Myocyte (in vitro differentiated cells): ENCODE results near the gene LIMK2. TPM values are rescaled to one million over a fixed set of nuclear protein-coding genes. Genes with fewer than 3 reads are reported as not detected.
A peak's percentile ranks its signal among the peaks of the same experiment; 100 is the strongest.
"Not testable (repeated sequence)": the region's sequence is repeated elsewhere in the genome, so short reads cannot be mapped to it uniquely, and the experiment has no call there.

ENCODE experiments used
- DNase-seq: peaks from one replicate; pipeline ENCODE4 v3.0.0-alpha.2; 2012; ENCODE audit warnings: low read depth
- total RNA-seq: library from RNA; depleted of rRNA; stranded (reverse); fragments of >200 nt; gene quantifications from 2 replicates; pipeline ENCODE4 v1.2.3, GENCODE V29; 2014

LIMK2 gene
- total RNA-seq, 1 donor from 2014 or later = 67.3 TPM

- no peak for DNase-seq
Observed at GRCh38 chr22:31288496-31289240, 76.6 kb downstream of the LIMK2 start.

- no peak for DNase-seq
Observed at GRCh38 chr22:31289344-31289743, 77.2 kb downstream of the LIMK2 start.

DNA sequence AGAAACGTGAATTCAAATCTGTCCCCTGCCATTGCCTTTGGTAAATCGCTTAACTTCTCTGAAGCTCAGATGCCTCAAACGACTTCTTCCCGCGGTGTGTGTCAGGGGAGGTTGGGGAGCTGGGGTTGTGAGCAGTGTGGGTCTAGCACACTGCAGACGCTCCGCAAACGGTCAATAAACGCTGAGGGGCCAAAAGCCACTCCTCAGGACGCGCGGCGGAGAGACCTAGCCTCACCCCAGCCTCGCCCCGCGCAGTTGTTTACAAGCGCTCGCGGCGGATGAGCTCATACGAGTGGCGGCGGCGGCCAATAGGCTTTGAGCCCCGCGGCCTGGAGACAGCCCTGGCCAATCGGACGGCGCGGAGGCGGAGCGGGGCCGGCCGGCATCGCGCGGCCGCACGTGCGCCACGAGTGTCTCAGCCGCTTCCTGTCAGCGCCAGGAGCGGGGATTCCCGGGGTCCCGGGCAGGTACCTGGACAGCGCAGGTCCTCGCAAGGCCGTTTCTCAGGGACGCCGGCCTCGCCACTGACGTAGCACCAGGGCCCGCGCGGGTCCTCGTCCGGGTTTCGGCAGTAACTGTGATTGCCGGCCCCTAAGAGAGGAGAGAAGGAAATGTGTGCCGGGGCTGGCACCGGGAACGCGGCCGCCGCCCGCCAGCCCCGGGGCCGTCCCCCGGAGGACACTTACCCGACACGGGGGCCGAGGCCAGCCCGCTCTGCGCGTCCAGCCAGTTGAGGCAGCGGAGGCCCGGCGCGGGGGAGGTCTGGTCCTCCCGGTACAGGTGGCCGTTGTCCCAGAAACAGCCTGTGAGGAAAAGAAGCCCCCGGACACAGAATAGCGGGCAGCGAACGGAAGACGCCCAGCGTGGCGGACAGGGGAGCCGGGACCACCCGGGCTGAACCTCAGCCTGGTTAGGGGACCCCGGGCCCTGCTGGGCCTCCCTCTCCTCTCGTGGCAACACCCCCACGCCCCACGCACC, 78.7 kb downstream of the LIMK2 start:
- DNase-seq = peak; percentile 94

DNA sequence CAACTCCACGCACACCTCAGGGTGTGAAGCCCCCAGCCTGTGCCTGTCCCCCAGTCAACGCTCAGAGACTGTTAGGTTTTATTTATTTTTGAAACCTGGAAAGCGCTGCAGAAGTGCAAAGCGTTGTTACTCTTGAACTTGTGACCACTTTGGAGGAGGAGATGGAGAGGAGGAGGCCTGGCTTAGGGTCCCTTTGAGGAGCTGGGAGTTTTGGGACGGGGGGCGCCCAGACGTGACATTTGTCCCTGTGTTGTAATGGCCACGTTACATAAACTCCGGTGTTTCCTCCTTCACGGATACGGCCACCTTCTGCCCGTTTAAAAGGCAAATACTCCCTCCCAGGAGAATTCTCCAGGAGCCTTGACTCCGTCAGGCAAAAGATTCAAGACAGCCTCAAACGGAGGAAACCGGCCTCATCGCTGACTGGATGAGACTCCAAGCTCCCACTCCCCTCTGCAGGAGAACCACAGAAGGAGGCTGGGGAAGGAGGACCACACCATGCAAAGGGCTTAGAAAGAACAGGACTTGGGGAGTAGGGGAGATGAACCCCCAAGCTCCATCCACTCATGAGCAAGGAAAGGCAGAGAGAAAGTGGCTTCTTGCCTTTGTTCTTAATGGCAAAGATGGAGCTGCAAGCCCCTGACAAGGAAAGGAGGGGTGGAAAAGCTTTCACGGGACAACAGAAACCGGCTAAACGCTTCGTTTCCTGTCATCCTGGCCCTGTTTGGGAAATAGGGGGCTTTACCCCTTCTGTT, 79.6 kb downstream of the LIMK2 start:
- DNase-seq = no peak

DNA sequence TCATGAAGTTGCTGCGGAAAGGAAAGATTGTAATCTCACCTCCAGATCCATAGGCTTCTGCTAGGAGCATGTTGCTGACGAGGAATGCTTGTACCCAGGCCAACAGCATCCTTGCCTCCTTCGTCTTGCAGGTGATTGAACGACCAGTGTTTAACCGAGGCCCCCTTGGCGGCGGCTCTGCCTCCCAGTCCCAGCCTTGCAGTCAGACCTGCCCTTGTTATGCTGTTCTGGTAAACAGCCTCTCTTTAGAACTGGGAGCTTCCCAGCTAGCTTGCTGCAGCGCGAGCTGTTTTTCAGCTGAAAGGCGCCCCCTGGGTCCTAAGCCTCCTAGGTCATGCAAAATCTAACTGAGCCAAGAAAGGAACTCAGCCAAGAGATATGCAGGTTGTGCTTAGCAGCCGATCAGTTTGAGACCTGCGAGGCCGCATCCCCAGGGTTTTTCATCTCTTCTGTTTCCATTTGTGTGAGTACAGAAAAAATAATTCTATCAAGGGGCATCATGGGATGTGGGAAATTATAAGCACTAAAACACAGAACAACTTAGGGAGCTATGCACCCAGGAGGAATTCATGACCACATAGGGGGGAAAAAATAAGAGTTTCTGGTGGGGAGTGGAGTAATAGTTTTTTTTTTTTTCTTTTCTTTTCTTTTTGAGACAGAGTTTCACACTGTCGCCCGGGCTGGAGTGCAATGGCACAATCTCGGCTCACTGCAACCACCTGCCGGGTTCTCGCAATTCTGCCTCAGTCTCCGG, 80.3 kb downstream of the LIMK2 start, which contains the start of gene PIK3IP1:
TSS of gene PIK3IP1 (minus strand) at position 253 of the 754 bp plus-strand sequence. CDS start at position 109, 144 bp downstream.
- DNase-seq = peak; percentile 84

DNA sequence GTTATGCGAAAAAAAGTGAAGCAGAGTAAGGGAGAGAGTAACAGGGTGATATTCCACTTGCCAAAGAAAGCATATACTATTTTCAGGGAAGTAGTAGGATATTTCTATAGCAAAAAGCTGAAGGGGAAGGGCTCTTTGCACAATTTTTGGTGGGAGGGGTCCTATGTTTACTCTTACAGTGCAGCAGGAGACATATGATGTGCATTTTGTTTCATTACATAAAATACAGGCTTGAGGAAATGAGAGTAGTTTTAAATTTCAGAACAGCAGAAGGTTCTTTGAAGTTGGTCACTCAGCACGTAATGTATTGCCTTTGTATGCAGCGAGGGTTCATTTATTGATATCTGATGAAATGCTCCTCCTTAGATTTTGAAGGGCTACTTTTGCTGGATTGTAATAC, 83.3 kb downstream of the LIMK2 start:
- no peak for DNase-seq

DNA sequence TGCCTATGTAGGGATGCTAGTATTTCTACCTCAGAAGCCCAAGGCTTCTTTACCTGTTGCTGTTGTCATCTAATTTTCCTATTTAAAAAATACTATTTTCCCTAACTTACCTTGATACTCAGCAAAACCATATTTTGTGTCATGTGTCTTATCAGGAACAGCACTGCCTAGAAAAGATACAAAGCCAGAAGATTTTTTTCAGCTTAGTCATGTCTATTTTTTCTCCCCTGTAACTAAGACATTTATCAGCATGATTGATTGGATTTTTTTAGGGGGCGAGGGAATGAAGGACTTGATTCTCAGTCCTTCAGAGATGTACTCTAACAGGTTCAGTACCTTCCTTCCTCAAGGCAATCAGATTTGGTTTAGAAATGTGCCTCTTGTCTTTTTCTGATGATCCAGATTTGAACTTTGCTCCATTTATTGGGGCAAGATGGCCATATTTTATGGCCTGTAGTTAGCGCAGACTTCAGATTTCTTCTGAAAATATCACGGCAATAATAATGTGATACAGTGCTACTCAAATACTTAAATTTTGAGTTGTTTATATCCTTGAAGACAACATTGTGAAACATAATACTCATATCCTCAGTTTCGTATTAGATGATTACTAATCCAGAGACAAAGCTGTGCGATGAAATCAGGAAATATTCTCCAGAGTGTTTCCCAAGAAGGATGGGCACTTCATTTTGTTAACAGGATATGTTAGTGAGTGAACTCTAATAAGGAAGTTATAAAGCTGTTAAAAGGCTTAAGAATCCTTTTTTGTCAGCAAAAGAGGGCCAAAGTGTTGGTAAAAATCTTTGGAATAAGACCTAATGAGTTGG, 83.9 kb downstream of the LIMK2 start:
- peak; percentile 17 for DNase-seq

GRCh38 chr22:31300896-31301295, 88.8 kb downstream of the LIMK2 start:
- no peak for DNase-seq

DNA sequence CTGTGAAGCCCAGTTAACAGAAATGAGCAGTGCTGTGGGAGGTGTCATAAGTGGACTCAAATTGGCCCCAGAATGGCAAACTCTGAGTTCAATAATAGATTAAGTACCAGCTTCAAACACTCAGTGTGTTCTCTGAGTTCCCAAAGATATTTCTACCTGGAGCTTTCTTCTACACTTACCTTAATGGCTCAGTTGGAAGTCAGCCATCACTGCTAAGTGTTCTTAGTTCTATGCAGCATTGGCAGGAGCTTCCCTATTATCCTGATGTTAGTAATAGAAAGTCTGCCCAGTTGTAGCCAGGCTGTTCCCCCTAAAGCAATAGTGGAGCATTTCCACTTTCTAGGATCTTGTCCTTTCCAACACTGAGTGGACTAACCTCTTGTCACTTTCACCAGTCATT, 89.9 kb downstream of the LIMK2 start:
- no peak for DNase-seq

GRCh38 chr22:31302537-31302936, 90.4 kb downstream of the LIMK2 start:
- DNase-seq = no peak

DNA sequence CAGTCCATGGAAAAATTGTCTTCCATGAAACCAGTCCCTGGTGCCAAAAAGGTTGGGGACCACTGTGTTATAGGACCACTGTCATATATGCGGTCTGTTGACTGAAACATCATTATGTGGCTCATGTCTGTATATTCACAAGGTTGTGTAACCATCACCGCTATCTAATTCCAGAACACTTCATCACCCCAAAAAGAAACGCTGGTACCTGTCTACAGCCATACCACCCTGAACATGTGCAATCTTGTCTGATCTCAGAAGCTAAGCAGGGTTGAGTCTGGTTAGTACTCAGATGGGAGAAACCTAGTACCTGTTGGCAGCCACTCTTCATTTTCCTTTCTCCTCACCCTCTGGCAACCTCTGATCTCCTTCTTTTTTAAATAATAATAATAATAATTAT, 93.1 kb downstream of the LIMK2 start:
- no peak for DNase-seq

DNA sequence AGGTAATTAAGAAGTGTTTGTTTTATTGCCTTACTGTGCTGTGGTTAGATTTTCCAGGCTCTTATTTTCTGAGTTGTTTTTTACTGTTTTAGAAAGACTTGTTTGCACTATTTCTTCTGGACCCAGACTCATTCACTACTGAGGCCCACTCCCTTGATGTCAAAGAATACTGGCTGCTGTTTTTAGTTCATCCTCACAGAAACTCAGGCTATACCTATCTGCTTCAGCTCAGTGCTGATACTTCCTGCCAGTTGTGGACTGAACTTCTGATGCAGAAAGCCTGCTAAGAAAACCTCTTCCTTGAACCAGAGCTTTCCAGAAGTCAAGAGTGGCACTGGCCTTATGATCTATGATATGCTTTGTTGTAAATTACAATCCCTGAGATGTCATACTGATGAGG, 96.1 kb downstream of the LIMK2 start:
- no peak for DNase-seq

DNA sequence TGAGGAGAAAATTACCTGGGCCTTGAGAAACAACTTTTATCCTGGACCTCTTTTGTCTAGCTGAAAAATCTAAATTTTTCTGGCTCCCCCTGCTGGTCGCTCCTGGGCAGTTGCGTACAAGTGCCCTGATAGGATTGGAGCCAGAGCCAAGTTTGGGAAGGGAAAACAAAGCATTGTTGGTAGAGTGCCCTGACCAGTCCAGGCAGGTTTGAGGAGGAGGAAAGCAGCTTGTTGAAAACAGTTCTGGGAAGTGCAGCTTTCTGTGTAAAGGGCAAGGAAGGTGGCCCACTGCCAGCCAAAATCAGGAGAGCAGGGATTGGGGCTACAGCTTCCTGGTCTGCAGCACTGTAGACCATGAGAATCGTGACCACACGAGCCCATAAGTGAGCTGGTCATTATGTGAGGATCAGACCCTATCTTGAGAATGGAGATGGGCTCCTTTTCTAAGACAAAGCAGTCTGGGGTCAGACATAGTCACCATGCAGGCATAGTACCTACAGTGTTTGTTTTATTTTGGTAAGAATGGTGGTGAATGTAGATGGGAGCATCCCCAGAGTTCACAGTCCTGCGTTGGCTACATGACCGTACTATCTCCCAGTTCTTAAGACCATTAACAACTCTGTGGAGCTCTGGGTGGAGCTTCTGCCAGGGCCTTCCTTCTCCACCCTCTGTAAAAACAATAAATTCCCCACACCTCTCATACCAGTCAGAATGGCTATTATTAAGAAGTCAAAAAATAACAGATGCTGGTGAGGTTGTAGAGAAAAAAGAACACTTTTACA, 101.5 kb downstream of the LIMK2 start:
- peak; percentile 80 for DNase-seq

DNA sequence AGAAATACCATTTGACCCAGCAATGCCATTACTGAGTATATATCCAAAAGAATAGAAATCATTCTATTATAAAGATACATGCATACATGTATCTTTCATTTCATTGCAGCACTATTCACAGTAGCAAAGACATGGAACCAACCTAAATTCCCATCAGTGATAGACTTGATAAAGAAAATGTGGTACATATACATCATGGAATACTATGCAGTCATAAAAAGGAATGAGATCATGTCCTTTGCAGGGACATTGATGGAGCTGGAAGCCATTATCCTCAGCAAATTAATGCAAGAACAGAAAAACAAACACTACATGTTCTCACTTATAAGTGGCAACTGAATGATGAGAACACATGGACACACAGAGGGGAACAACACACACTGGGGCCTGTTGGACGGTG, 102.1 kb downstream of the LIMK2 start:
- not testable (repeated sequence) for DNase-seq

- DNase-seq = no peak
Observed at GRCh38 chr22:31321421-31321820, 109.3 kb downstream of the LIMK2 start.

DNA sequence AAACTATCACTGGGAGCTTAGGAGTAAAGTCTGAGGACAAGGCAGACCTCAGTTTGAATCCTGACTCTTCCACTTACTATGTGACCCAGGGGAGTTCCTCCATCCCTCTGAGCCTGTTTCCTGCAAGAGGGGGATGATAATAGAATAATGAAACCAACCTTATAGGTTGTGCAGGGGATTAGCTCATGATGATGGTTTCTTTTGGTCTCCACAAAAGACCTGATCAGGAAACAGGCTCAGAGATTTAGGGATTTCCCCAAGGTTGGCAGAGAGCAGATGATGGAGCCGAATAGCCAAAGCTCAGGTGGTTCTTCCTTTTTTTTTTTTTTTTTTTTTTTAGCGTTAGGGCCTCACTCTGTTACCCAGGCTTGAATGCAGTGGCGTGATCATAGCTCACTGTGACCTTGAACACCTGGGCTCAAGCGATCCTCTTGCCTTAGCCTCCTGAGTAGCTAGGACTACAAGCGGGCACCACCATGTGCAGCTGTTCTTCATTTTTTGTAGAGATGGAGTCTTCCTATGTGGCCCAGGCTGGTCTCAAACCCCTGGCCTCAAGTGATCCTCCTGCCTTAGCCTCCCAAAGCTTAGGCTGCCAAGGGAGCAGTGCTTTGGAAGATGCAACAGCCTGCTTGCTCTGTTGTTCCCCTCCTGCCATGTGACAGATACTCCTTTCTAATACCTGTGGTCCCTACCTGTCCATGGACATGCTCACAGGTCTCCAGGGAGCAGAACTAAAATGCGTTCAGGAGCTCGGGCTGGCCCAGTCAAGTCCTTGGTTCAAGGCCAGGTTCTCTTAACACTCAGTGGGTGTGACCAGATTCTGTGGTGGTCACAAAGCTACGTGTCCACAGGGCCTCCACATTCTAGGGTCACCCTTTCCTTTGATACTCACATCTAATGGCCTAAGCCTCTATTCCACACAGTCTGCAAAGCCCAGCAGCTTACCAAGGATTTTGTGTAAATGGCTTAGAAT, 111.8 kb downstream of the LIMK2 start:
- DNase-seq = no peak

GRCh38 chr22:31326877-31327276, 114.8 kb downstream of the LIMK2 start:
- DNase-seq = peak; percentile 54
